Stimulated activated CD4-positive, alpha-beta T cell treated with anti-CD3 and anti-CD28 coated beads, Interleukin-4, amount 100 ng/mL, for 1 hour (primary cell): ENCODE results near the gene FAM181A.

Source experiments
- DNase-seq: peaks from one replicate; pipeline ENCODE4 v3.0.0-alpha.2; 2020

The FAM181A gene

DNA sequence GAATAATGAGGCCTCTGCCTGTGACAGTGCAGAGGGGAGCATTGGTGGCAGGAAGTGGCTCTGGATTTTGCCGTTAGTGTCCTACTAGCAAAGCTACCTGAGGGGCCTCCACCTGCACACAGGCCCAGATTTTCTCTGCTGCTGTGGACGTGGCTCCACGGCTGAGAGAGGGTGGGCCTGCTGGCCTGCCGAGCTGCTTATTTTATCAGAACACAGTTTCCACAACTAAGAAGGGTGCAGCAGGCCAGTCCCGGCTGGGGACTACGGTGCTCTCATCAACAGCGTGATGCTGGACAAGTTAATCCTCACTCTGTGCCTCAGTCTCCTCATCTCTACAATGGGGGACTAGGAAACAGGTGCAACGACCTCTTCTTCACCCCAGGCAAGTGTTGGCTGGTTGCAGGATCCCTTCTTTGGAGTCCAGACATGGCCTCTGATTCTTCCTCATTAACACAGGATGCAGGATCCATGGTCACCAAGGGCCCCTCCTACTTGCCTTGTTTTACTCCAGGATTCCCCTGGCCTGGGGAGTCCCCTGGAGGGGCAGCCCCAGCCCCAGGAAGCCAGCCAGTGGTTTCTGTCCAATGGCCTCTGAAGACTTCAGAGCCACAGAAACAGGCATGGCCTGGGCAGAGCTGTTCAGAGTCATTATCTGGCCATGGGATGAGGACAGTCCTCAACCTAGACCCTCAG is 3.3 kb downstream of the FAM181A start:
- DNase-seq: no peak

DNA sequence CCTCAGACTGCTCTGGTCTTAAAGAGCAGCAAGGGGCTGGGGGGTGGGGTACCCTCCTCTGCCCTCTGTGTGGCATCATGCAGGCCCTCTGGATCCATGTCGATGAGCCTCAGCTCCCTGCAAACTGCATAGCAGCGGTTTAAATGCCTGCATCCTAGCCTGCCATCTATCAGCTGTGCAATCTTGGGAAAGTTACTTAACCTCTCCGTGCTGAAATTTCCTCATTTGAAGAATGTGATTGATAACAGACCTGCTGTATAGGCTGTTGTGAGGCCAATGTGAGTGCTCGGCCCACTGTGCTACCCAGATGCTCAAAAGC is 3.8 kb downstream of the FAM181A start:
- no peak for DNase-seq

GRCh38 chr14:93932642-93933041 is 5.5 kb downstream of the FAM181A start:
- no peak for DNase-seq

- DNase-seq: no peak
Observed at GRCh38 chr14:93935213-93935612, 8.1 kb downstream of the FAM181A start.

DNA sequence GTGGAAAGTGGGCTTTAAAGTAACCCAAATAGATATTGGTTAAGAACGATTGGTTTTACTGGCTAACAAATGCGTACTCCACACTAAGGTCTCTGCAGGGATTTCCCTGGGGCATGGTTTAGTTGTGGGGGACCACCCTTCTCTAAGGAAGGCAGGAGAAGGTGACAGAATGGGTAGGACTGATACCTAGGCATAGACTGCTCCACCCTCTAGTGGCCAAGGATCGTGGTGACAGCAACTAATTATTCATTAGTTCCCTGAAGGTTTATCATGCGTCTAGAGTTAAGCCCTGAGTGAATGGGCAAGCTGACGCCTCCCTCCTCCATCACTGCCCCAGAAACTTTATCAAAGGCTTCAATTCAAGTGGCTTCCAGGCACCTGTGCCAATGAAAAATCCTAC is 9.1 kb downstream of the FAM181A start:
- DNase-seq: no peak

GRCh38 chr14:93936926-93937325 is 9.8 kb downstream of the FAM181A start:
- no peak for DNase-seq

GRCh38 chr14:93937519-93937918 is 10.4 kb downstream of the FAM181A start:
- DNase-seq: no peak

GRCh38 chr14:93938751-93939303 is 11.7 kb downstream of the FAM181A start:
- DNase-seq: no peak

GRCh38 chr14:93939304-93940229 is 12.4 kb downstream of the FAM181A start:
- peak; percentile 95 for DNase-seq

- no peak for DNase-seq
Observed at GRCh38 chr14:93940437-93940836, 13.3 kb downstream of the FAM181A start.

- no peak for DNase-seq
Observed at GRCh38 chr14:93941293-93941910, 14.3 kb downstream of the FAM181A start.

- DNase-seq: no peak
Observed at GRCh38 chr14:93943052-93943451, 15.9 kb downstream of the FAM181A start.

DNA sequence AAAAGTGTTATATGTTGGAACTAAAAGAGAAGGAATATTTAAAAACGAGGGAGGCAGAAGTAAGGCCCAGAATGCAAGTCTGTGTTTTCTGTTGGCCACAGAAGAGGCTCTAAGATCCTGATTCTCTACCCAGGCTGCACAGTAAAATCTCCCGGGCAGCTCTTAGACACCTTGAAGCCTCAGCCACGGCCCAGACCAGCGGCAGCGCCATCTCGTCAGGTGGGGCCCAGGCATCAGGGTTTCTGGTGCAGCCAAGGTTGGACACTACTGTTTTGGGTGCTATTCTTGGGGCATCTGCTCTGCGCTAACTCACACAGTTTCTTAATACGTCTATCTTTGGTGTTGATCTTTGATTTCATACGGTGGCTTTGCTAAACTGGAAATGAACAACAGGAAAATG is 16.8 kb downstream of the FAM181A start:
- no peak for DNase-seq

GRCh38 chr14:93944348-93945069 is 17.4 kb downstream of the FAM181A start:
- no peak for DNase-seq

DNA sequence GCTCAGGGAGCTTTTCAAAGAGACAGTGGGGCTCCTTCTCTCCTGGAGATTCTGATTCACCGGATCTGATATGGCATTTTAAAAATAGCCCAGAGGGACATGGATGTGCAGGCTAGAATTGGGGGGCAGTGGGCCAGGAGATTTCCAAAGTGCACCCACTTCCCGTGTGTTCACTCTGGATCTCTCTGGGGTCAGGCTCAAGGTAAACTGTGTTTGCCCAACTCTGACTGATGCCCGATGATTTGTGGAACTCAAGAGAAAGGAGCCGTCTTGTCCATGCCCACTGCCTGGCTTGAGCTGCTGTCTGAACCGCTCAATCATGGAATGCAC is 17.9 kb downstream of the FAM181A start:
- no peak for DNase-seq

DNA sequence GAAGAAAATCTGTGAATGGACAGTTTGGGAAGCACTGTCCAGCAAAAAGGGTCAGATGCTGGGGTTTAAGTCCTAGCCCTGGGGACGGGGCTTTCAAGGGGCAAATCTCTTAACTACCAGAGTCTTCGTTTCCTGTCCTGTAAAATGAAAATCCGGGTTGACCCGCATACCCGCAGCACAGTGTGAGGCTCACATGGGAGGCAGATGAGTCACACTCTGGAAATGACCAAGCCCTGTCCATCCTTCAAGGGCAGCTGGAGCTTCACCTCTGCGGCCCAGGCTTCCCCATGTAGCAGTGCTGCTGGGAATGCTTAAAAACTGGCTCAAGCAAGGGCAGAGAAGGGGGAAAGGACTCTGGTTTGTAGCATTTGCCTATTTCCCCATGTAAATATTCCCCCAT is 19.0 kb downstream of the FAM181A start:
- DNase-seq: no peak

- DNase-seq: no peak
Observed at GRCh38 chr14:93946541-93947090, 19.5 kb downstream of the FAM181A start.

DNA sequence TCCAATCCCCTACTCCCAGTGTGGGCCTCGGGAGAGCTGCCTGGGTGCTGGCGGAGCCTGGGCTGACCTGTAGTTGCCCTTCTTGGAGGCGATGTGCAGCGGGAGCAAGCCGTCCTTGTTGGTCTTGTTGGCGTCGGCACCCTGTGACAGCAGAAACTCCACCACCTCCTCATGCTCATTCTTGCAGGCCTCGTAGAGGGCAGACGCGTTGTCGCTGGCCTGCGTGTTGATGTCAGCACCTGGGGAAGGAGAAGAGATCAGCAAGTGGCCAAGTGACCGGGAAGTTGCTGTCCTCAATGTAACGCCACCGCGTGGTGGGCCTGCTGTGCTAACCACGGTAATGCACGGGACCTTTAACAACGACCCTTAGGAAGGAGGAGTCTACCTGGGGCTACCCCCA is 20.1 kb downstream of the FAM181A start:
- no peak for DNase-seq

- DNase-seq: no peak
Observed at GRCh38 chr14:93949511-93950075, 22.4 kb downstream of the FAM181A start.

DNA sequence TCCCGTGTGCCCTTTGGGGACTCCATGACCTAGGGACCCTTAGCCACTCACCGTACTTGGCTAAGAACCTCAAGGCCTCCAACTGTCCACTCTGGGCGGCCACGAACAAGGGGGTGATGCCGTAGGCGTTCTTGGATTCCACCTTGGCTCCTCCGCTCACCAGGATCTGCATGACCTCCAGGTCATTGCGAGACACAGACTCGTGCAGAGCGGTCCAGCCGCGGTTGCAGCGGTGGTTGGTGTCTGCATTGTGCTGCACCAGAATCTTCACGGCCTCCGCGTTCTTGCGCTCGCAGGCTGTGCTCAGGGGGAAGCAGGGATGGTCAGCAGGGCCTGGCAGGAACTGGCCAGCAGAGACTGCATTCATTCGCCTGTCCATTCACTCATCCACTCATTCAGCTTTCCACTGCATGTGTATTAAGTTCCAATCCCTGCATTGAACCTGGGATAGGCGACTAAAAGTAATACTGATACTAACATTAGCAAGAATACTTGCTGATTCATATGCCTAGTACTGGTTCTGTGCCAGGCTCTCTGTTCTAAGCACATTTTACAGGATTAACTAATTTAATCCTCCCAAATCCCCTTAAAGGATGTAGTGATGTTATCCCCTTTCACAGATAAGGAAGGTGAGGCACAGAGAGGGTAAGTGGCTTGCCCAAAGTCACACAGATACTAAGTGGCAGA is 23.9 kb downstream of the FAM181A start:
- no peak for DNase-seq

DNA sequence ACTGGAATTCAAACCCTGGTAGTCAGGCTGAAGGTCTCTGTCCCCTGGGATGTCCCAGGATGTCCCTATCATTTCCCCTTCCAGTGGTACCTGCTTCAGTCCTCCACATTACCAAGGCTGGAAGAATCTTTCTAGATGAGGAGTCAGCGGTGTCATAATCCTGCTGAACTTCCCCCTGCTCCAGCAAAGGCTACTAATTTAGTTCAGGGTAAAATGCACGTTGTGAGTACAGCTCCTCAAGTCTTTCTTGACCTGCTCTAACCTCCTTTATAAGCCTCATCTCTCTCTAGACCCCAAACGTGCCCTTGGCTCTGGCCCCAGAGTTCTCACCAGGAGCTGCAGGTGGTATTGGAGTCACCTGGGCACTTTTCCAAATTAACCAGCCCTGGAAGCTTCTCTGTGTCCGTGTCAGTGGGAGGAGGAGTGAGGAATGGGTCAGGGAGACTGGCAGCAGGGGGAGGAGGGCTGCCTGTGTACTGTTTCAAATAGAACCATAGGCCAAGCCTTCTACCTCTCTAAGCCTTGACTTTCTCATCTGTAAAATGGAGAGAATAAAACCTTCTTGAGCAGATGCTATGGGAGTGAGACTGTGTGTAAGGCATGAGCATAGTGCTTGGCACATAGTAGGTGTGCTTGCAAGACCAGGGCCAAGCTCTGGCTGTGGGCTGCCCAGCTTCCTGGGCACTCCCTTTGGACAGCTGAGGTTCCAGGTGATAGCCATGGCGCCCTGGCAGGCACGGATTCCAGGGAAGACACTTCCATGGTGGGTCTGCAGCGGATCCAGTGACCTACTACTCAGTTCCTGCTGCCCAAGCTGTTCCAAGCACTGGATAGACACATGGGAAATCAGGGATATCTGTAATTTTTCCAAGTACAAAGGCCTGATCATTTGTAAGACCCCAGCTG is 24.7 kb downstream of the FAM181A start:
- DNase-seq: no peak
